Measurements from ENCODE around the gene CNTNAP2.

DNA sequence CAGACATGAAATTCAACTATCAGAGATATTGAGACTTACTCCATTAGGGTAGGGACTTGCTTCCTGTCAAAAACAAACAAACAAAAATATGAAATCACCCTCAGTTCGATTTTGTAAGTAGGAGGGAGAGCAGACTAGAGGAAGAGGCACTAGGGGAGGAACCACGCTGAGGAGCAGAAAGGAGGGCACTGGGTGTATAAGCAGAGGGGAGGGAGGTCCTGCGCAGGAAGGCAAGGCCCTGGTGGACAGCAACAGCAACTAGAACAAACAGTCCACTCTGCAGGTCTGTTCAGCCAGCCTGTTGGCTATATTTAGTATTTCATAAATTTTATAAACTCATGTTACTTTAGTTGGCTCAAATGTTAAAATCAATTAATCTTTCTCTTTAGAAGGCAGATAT lies 1536.9 kb downstream of the CNTNAP2 start:
- TF ChIP-seq, protein P1, sequence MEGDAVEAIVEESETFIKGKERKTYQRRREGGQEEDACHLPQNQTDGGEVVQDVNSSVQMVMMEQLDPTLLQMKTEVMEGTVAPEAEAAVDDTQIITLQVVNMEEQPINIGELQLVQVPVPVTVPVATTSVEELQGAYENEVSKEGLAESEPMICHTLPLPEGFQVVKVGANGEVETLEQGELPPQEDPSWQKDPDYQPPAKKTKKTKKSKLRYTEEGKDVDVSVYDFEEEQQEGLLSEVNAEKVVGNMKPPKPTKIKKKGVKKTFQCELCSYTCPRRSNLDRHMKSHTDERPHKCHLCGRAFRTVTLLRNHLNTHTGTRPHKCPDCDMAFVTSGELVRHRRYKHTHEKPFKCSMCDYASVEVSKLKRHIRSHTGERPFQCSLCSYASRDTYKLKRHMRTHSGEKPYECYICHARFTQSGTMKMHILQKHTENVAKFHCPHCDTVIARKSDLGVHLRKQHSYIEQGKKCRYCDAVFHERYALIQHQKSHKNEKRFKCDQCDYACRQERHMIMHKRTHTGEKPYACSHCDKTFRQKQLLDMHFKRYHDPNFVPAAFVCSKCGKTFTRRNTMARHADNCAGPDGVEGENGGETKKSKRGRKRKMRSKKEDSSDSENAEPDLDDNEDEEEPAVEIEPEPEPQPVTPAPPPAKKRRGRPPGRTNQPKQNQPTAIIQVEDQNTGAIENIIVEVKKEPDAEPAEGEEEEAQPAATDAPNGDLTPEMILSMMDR (IDR thresholded peaks at IDR 0.05), result no peak
- no peak for TF ChIP-seq EP300 (IDR thresholded peaks at IDR 0.05)
- no peak for TF ChIP-seq POLR2A (IDR thresholded peaks at IDR 0.05)

Data from tibial nerve (tissue), 4 donors.